ENCODE measurements around the gene KCNK3.

GRCh38 chr2:26757873-26758789 lies 65.6 kb downstream of the KCNK3 start:
- TF ChIP-seq EP300 (IDR thresholded peaks at IDR 0.05; ENCODE audit: borderline replicate concordance in 1 of 2, low read depth in 1 of 2, low read length in 1 of 2) (peak in 1 of 2 experiments; percentile 83; a peak in 1 of 4 replicates), TAF1 (IDR thresholded peaks at IDR 0.05; ENCODE audit: borderline replicate concordance, low read depth, low read length) (peak; percentile 38; the same call in 1 of the 2 replicates), POLR2AphosphoS5 (IDR thresholded peaks at IDR 0.05; ENCODE audit: low read depth, low read length) (peak; percentile 71), FOSL2 (IDR thresholded peaks at IDR 0.05; ENCODE audit: borderline replicate concordance, low read depth) (peak; percentile 94), MEF2A (IDR thresholded peaks at IDR 0.05; ENCODE audit: borderline replicate concordance, low read depth) (no peak; the same call in 1 of the 2 replicates), RCOR1 (IDR thresholded peaks at IDR 0.05; ENCODE audit: low read length) (no peak), RAD21 (IDR thresholded peaks at IDR 0.05; ENCODE audit: low read length) (no peak), SMC3 (IDR thresholded peaks at IDR 0.05; ENCODE audit: low read depth, low read length) (no peak), MAX (IDR thresholded peaks at IDR 0.05; ENCODE audit: low read depth) (peak; percentile 64; the same call in 1 of the 2 replicates), RXRA (IDR thresholded peaks at IDR 0.05; ENCODE audit: borderline replicate concordance, low read depth) (peak; percentile 97)
- TF ChIP-seq, protein P1, sequence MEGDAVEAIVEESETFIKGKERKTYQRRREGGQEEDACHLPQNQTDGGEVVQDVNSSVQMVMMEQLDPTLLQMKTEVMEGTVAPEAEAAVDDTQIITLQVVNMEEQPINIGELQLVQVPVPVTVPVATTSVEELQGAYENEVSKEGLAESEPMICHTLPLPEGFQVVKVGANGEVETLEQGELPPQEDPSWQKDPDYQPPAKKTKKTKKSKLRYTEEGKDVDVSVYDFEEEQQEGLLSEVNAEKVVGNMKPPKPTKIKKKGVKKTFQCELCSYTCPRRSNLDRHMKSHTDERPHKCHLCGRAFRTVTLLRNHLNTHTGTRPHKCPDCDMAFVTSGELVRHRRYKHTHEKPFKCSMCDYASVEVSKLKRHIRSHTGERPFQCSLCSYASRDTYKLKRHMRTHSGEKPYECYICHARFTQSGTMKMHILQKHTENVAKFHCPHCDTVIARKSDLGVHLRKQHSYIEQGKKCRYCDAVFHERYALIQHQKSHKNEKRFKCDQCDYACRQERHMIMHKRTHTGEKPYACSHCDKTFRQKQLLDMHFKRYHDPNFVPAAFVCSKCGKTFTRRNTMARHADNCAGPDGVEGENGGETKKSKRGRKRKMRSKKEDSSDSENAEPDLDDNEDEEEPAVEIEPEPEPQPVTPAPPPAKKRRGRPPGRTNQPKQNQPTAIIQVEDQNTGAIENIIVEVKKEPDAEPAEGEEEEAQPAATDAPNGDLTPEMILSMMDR (IDR thresholded peaks at IDR 0.05) = no peak

Data from SK-N-SH (cell line).